Amygdala (tissue), 56 donors: ENCODE data around the gene DNAL4.
"Not testable (repeated sequence)": the region's sequence is repeated elsewhere in the genome, so short reads cannot be mapped to it uniquely, and the experiment has no call there.

Experiments
- DNase-seq, 56 donors: peaks; one replicate each; lab custom pipeline; 2025; lab: John Stamatoyannopoulos, UW

DNAL4 gene

GRCh38 chr22:38828191-38828590 lies 34.2 kb upstream of the DNAL4 start:
- DNase-seq, result no peak

DNA sequence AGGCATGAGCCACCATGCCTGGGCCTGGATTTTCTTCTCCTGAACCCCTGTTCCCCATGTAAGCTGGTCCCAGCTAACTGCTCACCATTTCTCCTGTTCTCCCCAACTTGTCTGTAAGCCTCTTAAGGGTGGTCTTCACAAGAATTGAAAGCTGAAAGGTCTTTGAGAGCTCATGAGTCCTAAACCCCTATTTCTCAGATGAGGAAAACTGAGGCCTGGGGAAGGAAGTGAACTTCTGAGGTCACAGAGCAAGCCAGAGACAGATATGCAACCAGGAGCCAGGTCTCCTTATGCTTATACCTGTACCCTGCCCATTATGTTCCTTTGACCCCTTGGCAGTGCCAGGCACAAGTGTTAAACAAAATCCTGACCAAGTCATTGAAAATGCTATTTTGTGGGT lies 33.6 kb upstream of the DNAL4 start:
- DNase-seq, result no peak

GRCh38 chr22:38826801-38827200 lies 32.9 kb upstream of the DNAL4 start:
- no peak for DNase-seq

DNA sequence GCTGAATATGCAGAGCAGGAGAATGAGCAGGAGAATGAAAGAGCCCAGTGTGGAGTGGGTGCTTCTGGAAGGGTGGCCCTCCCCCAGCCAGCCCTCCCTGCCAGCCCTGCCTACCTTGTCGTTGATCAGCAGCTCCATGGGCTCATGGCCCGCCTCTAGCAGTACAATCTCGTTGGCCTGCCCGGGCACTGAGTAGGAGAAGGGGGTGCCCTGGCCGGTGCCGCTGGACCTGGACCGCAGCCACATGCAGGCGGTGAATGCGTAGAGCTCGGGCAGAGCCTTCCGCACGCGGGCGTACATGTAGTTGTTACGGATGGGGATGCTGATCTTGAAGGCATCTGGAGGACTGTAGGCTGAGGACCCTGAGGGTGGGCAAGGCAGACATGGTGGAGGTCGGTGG lies 32.4 kb upstream of the DNAL4 start:
- no peak for DNase-seq

- DNase-seq, result peak in 30 of 56 donors; percentile 12 to 71 (median 33)
Measured at GRCh38 chr22:38824585-38824984, 30.6 kb upstream of the DNAL4 start.

DNA sequence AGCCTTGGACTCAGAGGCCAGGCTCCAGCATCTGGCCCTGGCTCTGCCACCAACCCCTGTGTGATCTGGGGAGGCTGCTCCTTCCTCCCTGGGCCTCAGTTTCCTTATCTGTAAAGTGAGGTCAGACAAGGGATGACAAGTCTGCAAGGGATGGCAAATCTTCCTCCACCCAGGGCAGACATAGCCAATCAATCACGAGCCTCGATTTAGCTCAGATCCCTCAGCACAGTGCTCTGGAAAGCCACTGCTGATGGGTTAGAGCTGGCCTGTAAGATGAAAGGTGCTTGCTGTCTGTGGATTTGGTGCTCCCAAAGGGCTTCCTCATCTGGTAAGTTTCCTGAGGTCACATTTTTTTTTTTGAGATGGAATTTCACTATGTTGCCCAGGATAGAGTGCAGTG lies 29.7 kb upstream of the DNAL4 start:
- DNase-seq, result no peak

DNA sequence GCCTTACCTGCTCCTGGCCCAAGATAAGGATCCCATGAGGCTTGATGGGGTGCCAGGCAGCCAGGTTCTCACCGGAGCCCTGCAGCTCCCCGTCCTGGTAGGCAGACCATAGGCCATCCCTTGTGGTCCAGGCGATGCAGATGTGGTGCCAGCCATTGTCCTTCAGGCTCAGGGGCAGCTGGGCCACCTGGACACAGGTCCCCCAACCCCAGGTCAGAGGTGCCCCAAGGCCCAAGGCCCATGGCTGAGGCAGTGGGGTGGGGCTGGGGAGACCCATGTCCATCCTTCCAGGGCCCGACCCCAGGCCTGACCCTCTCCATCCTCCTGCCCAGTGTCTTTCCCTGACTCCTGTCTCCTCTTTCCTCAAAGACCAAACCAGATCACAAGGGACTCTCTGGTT lies 29.1 kb upstream of the DNAL4 start:
- DNase-seq, result no peak

- DNase-seq, result no peak
Measured at GRCh38 chr22:38820020-38820419, 26.1 kb upstream of the DNAL4 start.

DNA sequence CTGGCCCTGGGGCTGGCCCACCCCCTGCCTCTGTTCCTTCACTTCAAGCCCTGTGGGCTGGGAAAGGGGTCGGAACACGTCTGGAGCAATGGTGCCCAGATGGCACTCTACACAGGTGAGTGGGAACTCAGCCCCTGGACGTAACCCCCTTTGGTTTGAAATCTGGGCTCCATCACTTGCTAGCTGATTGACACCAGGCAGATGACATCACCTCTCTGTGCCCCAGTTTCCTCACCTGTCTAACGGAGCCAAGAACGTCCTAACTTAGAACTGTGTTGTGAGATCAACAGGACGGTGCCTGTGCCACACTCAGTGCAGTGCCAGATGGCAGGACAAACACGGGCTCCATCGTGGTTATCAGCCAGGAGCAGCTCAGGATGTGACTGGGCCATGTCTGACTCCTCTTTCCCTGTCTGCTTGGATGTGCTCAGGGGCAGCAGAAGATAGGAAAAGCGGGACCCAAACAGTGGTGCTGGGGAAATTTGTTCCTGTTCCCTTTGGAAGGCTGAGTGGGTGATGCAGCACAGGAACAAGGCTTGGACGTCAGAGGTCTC lies 25.5 kb upstream of the DNAL4 start:
- DNase-seq, result no peak

DNA sequence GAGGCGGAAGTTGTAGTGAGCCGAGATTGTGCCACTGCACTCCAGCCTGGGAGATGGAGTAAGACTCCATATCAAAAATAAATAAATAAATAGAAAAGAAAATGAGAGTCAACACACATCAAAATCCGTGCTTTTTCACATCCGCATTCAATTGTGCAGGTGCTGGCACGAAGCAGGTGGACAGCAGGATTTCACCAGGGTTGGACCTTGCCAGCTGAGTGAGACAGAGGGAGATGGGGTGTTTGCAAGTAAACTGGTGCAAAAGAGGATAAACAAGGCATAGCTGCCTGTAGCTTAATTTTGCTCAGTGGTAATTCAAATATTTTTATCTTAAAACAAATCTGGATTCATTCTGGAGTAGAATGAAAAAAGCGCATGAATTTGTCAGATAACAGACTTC lies 23.3 kb upstream of the DNAL4 start:
- no peak for DNase-seq

GRCh38 chr22:38815842-38816241 lies 21.9 kb upstream of the DNAL4 start:
- DNase-seq, result no peak

DNA sequence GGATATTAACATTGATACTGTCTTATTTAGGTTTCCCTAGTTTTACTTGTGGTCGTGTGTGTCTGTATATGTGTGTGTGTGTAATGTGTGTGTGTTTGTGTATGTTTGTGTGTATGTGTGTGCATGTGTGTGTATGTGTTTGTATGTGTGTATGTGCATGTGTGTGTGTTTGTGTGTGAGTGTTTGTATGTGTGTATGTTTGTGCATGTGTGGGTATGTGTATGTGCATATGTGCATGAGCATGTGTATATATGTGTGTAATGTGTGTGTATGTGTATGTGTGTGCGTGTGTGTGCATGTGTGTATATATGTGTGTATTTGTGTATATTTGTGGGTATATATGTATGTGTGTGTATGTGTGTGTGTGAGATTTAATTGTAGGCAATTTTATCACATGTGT lies 17.3 kb upstream of the DNAL4 start:
- no peak for DNase-seq

DNA sequence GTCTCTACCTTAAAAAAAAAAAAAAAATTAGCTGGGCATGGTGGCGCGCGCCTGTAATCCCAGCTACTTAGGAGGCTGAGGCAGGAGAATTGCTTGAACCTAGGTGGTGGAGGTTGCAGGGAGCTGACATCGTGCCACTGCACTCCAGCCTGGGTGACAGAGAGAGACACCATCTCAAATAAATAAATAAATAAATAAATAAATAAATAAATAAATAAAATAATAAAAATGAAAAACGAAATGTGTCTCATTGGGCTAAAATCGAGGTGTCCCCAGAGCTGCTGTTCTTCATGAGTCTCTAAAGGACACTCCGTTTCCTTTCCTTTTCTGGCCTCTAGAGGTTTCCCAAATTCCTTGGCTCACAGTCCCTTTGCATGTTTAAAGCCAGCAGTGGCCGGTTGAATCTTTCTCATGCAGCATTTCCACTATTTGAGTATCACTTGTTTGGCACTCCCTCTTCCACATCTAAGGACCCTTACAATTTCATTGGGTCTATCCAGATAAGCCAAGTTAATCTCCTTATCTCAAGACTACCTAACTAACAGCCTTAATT lies 11.2 kb upstream of the DNAL4 start:
- not testable (repeated sequence) for DNase-seq

GRCh38 chr22:38802671-38803121 lies 8.8 kb upstream of the DNAL4 start:
- peak in 5 of 56 donors; percentile 21 to 55 (median 22) for DNase-seq

DNA sequence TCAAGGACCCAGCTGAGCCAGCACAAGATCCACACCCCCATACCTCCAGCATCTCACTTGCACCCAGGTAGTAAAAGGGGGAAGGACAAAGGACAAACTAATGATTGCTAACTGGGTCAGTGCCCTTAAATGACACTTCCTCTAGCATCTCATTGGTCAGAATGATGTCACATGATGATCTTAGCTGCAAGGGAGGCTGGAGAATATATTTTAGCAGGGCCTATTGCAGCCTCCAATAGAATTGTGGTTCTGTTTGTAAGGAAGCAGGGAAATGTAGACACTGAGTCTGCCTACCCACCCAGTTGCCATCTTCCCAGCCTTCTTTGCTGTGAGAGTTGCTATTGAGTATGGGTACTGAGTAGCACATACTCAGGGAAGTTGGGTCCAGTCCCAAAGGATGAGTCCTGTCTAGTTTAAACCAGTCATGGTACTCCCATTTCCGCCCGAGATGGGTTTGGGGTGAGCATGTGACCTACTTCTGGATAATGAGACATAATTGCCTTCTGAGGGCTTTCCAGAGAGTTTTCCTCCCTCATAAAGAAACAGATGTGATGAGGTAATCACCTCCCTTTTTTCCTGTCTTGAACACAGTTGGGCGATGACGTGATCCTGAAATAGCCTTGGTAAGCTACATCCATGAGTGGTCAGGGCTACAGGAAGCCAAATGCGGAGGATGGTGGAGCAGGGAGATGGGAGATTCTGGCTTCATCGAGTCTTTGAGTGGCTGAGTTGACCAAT lies 5.5 kb upstream of the DNAL4 start:
- no peak for DNase-seq

DNA sequence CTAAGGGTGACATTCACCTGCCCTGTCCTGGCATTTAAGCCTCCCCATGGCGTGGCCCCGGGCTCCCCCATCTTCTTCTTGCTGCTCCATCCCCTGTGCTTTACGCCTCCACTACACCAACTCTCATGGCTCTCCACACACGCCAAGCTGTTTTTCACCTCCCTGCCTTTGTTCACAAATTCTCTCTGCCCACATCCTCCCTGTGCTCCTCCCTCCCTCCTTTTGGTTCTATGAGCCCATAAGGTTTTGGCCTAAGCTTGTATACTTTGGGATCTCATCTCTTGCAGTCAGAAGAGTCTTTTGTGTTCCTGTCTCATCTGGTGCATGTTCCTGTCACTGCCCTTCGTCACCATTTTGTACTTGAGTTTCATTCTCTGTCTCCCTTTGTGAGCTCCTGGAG lies 4.6 kb upstream of the DNAL4 start:
- DNase-seq, result no peak

- no peak for DNase-seq
Measured at GRCh38 chr22:38796262-38796957, 2.5 kb upstream of the DNAL4 start.

- no peak for DNase-seq
Measured at GRCh38 chr22:38795569-38795968, 1.6 kb upstream of the DNAL4 start.

DNA sequence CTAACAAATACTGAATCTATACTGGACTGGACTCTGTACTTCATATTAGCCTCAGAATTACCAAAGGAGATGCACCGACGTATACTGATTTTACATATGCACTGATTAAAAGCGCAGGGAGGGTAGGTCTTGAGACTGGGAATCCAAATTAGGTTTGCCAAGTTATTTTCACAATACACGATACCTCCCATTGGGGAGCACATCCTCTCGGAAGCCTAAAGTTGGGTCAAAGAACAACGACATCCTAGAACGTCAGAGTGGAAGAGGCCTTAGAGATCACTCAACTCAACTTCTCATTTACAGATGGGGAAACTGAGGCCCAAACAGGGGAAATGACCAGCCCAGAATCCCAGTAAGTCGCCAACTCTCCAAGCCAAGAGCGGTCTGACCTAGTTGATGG lies 626 bp downstream of the DNAL4 start:
- DNase-seq, result no peak

- DNase-seq, result no peak
Measured at GRCh38 chr22:38792833-38793232, 1.1 kb downstream of the DNAL4 start.

DNA sequence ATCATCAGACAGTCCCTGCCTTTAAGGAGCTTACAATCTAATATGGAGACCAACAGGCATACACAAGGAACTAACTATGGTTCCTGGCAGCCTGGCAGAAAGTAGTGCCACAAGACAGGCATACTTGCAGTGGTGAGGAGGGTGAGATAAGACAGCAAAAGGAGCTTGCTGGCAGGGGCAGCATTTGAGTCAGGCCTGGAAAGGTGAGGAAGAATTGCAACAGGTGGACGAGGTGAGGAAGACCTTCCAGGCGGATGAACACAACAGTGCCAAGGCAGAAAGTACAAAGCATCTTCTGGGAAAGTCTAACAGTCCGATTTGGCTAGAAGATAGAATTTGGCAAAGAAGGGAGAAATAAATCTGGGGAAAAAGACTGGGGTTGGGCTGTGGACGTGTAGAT lies 4.3 kb downstream of the DNAL4 start:
- no peak for DNase-seq

DNA sequence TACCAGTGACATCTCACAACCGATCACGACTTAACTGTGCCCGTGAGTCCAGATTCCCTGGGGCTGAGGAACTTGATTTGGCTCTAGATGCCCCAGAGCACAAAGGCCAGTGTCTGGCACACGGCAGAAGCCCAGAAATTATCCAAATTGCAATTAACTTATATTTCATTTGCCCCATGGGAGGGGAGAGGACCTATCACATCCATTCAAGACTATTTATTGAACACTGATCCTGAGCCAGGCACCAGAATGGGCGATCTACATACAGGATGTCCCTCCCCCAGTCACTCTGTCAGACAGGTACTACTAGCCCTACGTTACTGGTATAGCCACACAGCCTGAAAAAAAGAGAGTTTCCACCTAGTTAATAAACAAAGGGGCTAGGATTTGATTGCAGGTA lies 5.1 kb downstream of the DNAL4 start:
- no peak for DNase-seq
